Measurements from ENCODE around the gene NDFIP1. TPM values are rescaled to one million over a fixed set of nuclear protein-coding genes. Genes with fewer than 3 reads are reported as not detected.

NDFIP1 gene
- total RNA-seq, 1 experiment from 2014 or later: 50.8 TPM

DNA sequence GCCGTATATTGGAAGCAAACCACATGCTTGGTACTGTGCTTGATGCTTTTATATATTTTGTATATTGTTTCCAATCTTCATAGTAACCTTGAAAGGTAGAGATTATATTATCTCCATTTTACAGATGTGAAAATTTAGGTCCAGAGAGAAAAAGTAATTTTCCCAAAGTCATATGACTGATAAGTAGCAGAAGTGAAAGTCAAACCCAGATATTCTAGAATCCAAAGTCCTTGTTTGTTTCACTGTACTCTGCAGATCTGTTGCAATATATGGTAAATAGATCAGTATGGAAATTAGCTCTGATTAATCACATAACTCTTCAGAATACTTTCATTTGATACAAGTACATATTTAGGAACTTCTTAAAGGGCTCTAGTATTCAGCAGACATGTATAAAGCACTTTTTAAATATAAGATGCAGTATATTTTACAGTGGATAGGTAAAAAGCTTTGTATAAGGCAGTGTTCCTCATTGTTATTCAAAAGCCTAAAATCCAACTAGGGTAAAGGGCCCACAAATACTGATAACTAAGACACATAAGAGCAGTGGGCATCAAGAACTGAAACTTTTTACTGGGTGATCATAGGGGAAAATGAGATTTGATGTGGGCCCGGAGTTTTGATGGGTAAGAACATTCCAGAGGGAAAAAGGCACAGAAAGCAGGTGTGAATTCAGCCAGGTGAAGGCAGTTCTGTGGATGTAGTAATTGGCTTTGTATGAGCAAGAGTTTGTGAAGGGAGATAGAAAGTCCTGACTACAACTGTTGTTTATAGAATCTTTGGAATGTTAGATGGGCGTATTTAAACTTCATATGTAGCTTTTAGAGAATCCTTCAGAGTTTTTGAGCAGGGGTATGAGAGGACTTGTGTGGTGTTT, 25.0 kb downstream of the NDFIP1 start:
- DNase-seq (ENCODE audit: unreplicated experiment): no peak
- BruUV-seq (replicated peaks): TSS peak; percentile 15
- Mint-ChIP-seq H3K27ac (ENCODE audit: low read depth, unreplicated experiment) (no peak overlapping the region), H3K36me3 (ENCODE audit: insufficient read depth, unreplicated experiment) (no peaks in the 10 kb centered on the region), H3K4me1 (ENCODE audit: insufficient read depth, unreplicated experiment) (peaks cover 10% of the 10 kb centered on the region), H3K4me3 (ENCODE audit: unreplicated experiment) (no peak overlapping the region), H3K9me3 (ENCODE audit: unreplicated experiment) (no peaks in the 10 kb centered on the region), H3K27me3 (ENCODE audit: insufficient read depth, unreplicated experiment) (no peaks in the 10 kb centered on the region)
- TF ChIP-seq, protein P1, sequence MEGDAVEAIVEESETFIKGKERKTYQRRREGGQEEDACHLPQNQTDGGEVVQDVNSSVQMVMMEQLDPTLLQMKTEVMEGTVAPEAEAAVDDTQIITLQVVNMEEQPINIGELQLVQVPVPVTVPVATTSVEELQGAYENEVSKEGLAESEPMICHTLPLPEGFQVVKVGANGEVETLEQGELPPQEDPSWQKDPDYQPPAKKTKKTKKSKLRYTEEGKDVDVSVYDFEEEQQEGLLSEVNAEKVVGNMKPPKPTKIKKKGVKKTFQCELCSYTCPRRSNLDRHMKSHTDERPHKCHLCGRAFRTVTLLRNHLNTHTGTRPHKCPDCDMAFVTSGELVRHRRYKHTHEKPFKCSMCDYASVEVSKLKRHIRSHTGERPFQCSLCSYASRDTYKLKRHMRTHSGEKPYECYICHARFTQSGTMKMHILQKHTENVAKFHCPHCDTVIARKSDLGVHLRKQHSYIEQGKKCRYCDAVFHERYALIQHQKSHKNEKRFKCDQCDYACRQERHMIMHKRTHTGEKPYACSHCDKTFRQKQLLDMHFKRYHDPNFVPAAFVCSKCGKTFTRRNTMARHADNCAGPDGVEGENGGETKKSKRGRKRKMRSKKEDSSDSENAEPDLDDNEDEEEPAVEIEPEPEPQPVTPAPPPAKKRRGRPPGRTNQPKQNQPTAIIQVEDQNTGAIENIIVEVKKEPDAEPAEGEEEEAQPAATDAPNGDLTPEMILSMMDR (IDR thresholded peaks at IDR 0.05; ENCODE audit: unreplicated experiment): no peak
- POLR2A ChIA-PET: interaction anchor here (0.6 to 1.9 kb wide), 5 partner anchors 8 to 133 kb away, joined by 3 to 8 read pairs (median 3); no protein-coding TSS in a partner anchor
- CTCF ChIA-PET: interaction anchor here (0.5 to 5.9 kb wide), 8 partner anchors 10 to 243 kb away, joined by 3 to 55 read pairs (median 4); partner anchors contain the start of gene RNF14
- intact Hi-C loops (cut with micrococcal nuclease): no loop called here

DNA sequence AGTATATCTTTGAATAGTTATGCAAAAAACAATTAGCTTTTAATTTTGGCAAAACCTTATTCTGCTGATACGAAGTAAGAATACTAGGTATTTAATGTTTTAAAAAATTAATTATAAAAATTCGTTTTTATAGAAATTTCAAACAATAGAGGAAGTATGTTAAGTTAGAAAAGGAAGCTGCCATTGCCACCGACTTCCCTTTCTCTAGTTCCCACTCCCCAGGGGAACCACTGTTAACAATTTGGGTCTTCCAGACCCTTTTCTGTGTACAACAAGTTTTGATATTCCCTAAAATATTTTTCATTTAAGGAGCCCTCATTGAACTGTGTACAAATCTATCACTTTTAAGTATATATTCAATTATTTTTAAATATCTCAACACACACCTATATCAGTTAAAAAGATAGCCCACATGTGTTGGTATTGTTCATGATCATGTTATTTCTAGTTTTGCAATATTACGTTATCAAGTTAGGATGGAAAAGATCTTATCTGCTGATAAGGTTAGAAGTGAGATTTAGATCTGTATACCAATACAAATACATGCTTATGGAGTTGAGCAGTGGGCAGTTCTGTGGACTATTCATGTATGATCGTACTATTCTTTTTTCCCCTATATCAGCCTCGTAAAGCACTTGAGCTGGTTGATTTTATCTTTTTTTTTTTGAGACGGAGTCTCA, 25.9 kb downstream of the NDFIP1 start:
- Mint-ChIP-seq H3K27ac (ENCODE audit: low read depth, unreplicated experiment) (no peak overlapping the region), H3K36me3 (ENCODE audit: insufficient read depth, unreplicated experiment) (peaks cover 7% of the 10 kb centered on the region), H3K27me3 (ENCODE audit: insufficient read depth, unreplicated experiment) (no peaks in the 10 kb centered on the region), H3K4me1 (ENCODE audit: insufficient read depth, unreplicated experiment) (peaks cover under 1% of the 10 kb centered on the region), H3K9me3 (ENCODE audit: unreplicated experiment) (no peaks in the 10 kb centered on the region), H3K4me3 (ENCODE audit: unreplicated experiment) (no peak overlapping the region)
- no TSS peak for BruUV-seq (replicated peaks)
- TF ChIP-seq, protein P1 (IDR thresholded peaks at IDR 0.05; ENCODE audit: unreplicated experiment): no peak
- POLR2A ChIA-PET: interaction anchor here (0.6 to 1.3 kb wide), 3 partner anchors 9 to 134 kb away, joined by 3 to 5 read pairs (median 3); no protein-coding TSS in a partner anchor
- no peak for DNase-seq (ENCODE audit: unreplicated experiment)
- CTCF ChIA-PET: interaction anchor here (0.8 to 5.9 kb wide), 9 partner anchors 9 to 781 kb away, joined by 3 to 55 read pairs (median 4); partner anchors contain the start of gene RNF14
- intact Hi-C loops (cut with micrococcal nuclease): no loop called here

DNA sequence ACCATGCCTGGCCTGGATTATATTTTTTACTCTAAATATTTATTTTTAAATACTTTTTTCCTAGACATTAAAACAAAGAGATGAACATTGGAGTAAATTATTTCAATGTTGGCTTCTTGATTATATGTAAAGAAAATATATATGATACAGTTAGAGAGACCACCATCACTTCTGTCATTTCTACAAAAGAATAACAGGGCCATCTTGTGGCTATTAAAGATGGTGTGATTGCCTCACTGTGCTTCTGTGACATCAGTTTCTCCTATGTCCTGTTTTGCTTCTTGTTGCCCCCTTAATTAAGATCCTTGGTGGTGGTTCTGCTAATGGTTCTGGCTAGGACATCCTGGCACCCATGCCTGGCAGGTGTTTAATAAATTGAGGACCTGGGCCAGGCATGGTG, 32.9 kb downstream of the NDFIP1 start:
- ChIA-PET CTCF (interaction anchor here (0.8 to 11.6 kb wide), 9 partner anchors 8 to 1236 kb away, joined by 3 to 186 read pairs (median 27); partner anchors contain the start of gene GNPDA1), POLR2A (interaction anchor here (6.8 kb wide), 1 partner anchor 127 kb away, joined by 59 read pairs; the partner anchor contains the start of gene GNPDA1)
- Mint-ChIP-seq H3K4me1 (ENCODE audit: insufficient read depth, unreplicated experiment) (no peaks in the 10 kb centered on the region), H3K9me3 (ENCODE audit: unreplicated experiment) (no peaks in the 10 kb centered on the region), H3K36me3 (ENCODE audit: insufficient read depth, unreplicated experiment) (peaks cover 52% of the 10 kb centered on the region), H3K4me3 (ENCODE audit: unreplicated experiment) (no peak overlapping the region), H3K27me3 (ENCODE audit: insufficient read depth, unreplicated experiment) (no peaks in the 10 kb centered on the region), H3K27ac (ENCODE audit: low read depth, unreplicated experiment) (no peak overlapping the region)
- BruUV-seq (replicated peaks): no TSS peak
- intact Hi-C loops (cut with micrococcal nuclease): no loop called here
- no peak for DNase-seq (ENCODE audit: unreplicated experiment)
- TF ChIP-seq, protein P1 (IDR thresholded peaks at IDR 0.05; ENCODE audit: unreplicated experiment): no peak
